ENCODE data around the gene GIGYF1. TPM values are rescaled to one million over a fixed set of nuclear protein-coding genes. Genes with fewer than 3 reads are reported as not detected.

GIGYF1 gene
- total and polyA plus RNA-seq, 2 of the 8 experiments (the other 6 are each of a cell fraction or from before 2014, with no cell fraction given), result 24.1 to 99.3 TPM

DNA sequence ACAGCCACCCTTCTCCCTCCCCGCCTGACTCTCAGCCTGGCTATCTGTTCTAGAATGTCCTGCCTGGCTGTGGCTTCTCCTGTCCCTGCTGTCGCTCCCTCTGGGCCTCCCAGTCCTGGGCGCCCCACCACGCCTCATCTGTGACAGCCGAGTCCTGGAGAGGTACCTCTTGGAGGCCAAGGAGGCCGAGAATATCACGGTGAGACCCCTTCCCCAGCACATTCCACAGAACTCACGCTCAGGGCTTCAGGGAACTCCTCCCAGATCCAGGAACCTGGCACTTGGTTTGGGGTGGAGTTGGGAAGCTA, 27.4 kb upstream of the GIGYF1 start:
- Histone ChIP-seq H2BK12ac (ENCODE audit: low read depth, low read length) (peak overlapping the region; percentile 60; the same call in 1 of the 2 replicates), H3K23me2 (ENCODE audit: low read depth, low read length) (peaks cover 8% of the 10 kb centered on the region; the same call in 1 of the 2 replicates), H3K23ac (ENCODE audit: insufficient read length) (no peak overlapping the region), H3K14ac (ENCODE audit: insufficient read length) (no peak overlapping the region), H2BK120ac (replicated peaks; ENCODE audit: low read depth, low read length) (no peak overlapping the region), H4K8ac (ENCODE audit: extremely low read depth, insufficient read depth, low read length) (no peak overlapping the region), H4K5ac (ENCODE audit: insufficient read length, low read depth, low read length) (no peak overlapping the region), H3K18ac (ENCODE audit: extremely low read depth, low read length) (no peak overlapping the region), H3K4me1 (replicated peaks in 1 of 4; ENCODE audit: control insufficient read depth in 3 of 4, insufficient read depth in 4 of 4, low read length in 3 of 4) (peaks cover 0 to 5% (median 2%) of the 10 kb centered on the region in 4 experiments; a peak in 5 of 7 replicates), H2BK5ac (ENCODE audit: low read depth, low read length) (no peak overlapping the region), H2BK15ac (ENCODE audit: low read length) (peak overlapping the region; percentile 72; the same call in 1 of the 2 replicates), H4K20me1 (replicated peaks in 1 of 2; ENCODE audit: control insufficient read depth in 1 of 2, insufficient read depth in 2 of 2, low read length in 2 of 2) (no peaks in the 10 kb centered on the region), H4K91ac (replicated peaks; ENCODE audit: insufficient read length, low read length) (no peak overlapping the region), H2BK20ac (ENCODE audit: low read length) (no peak overlapping the region; the same call in 1 of the 2 replicates), H2AFZ (ENCODE audit: low read length) (no peak overlapping the region; the same call in 1 of the 2 replicates), H3K4me3 (ENCODE audit: extremely low read depth in 1 of 4, insufficient read depth in 2 of 4, low read depth in 3 of 4, low read length in 4 of 4) (no peak overlapping the region), H3K56ac (replicated peaks; ENCODE audit: insufficient read length, low read depth, low read length) (no peak overlapping the region), H3K9me3 (ENCODE audit: insufficient read depth in 2 of 2, low read depth in 1 of 2, low read length in 1 of 2) (no peaks in the 10 kb centered on the region), H3K27me3 (replicated peaks in 1 of 4; ENCODE audit: control insufficient read depth in 3 of 4, extremely low read depth in 1 of 4, insufficient read depth in 3 of 4, low read length in 3 of 4) (peaks cover 7 to 26% (median 26%) of the 10 kb centered on the region in 4 experiments), H3K79me2 (ENCODE audit: control insufficient read depth in 1 of 2, insufficient read depth in 2 of 2, low read length in 2 of 2) (no peaks in the 10 kb centered on the region), H3K4me2 (ENCODE audit: insufficient read depth in 1 of 2, low read depth in 2 of 2, low read length in 2 of 2) (peak overlapping the region; percentile 58 to 93), H3K9ac (replicated peaks in 1 of 4; ENCODE audit: extremely low read depth in 1 of 4, low read depth in 3 of 4, low read length in 3 of 4) (no peak overlapping the region), H3K4ac (replicated peaks; ENCODE audit: insufficient read length, low read depth, low read length) (no peak overlapping the region), H3K36me3 (ENCODE audit: control insufficient read depth in 2 of 4, insufficient read depth in 4 of 4, low read length in 3 of 4) (no peaks in the 10 kb centered on the region), H3K79me1 (ENCODE audit: low read depth, low read length) (no peaks in the 10 kb centered on the region), H3K27ac (ENCODE audit: low read depth, low read length) (no peak overlapping the region), H2AK5ac (ENCODE audit: low read depth, low read length) (no peak overlapping the region)
- CTCF ChIA-PET (ENCODE audit: partially characterized antibody), result interaction anchor here (0.6 to 16.4 kb wide), 9 partner anchors 9 to 168 kb away, joined by 3 to 197 read pairs (median 4); partner anchors contain the start of gene POP7
- DNase-seq (ENCODE audit: low read depth in 1 of 2, low spot score in 2 of 2), result no peak
- POLR2A ChIA-PET (ENCODE audit: partially characterized antibody), result interaction anchor here (0.6 to 3.1 kb wide), 6 partner anchors 11 to 115 kb away, joined by 4 to 12 read pairs (median 7); partner anchors contain the start of gene POP7
- no peak for FAIRE-seq
- 88% methylated on average over 8 of the region's 8 CpGs; no CpG with 5 or more reads in 1 of the 2 experiments for WGBS, 2 experiments (ENCODE audit: extremely low coverage in 1 of 2, insufficient coverage in 1 of 2, insufficient read length in 1 of 2, insufficient replicate concordance in 2 of 2, low coverage in 1 of 2, low lambda C conversion rate in 2 of 2, missing lambda C conversion rate in 1 of 2)
- no peak for TF ChIP-seq RFX5 (IDR thresholded peaks at IDR 0.05; ENCODE audit: borderline replicate concordance, low read depth, low read length)
- no peak for TF ChIP-seq SIN3A (conservative IDR thresholded peaks at IDR 0.05 in 1 of 2, IDR thresholded peaks at IDR 0.05 in 1 of 2; ENCODE audit: low read depth in 1 of 2, low read length in 2 of 2)
- TF ChIP-seq RXRA (IDR thresholded peaks at IDR 0.05; ENCODE audit: insufficient read depth, low read depth, low read length), result no peak
- no peak for TF ChIP-seq CREB1 (IDR thresholded peaks at IDR 0.05)
- TF ChIP-seq EP300 (IDR thresholded peaks at IDR 0.05; ENCODE audit: borderline replicate concordance in 1 of 2, low read depth in 2 of 2, low read length in 2 of 2), result no peak
- no peak for TF ChIP-seq PHF8 (conservative IDR thresholded peaks at IDR 0.05; ENCODE audit: low read depth, low read length)
- no peak for TF ChIP-seq SP4 (IDR thresholded peaks at IDR 0.05; ENCODE audit: low read length)
- TF ChIP-seq SAP30 (IDR thresholded peaks at IDR 0.05; ENCODE audit: insufficient read depth, insufficient replicate concordance, low read length), result no peak
- TF ChIP-seq TCF12 (IDR thresholded peaks at IDR 0.05; ENCODE audit: low read depth, low read length), result no peak
- TF ChIP-seq SP1 (IDR thresholded peaks at IDR 0.05; ENCODE audit: low read depth, low read length), result no peak
- no peak for TF ChIP-seq TBP (IDR thresholded peaks at IDR 0.05; ENCODE audit: low read depth, low read length)

Data from H1 (cell line).